Epithelial cell of proximal tubule (primary cell): ENCODE measurements around the gene MAP3K5. TPM values are rescaled to one million over a fixed set of nuclear protein-coding genes. Genes with fewer than 3 reads are reported as not detected.

Experiments used
- DNase-seq: peaks from one replicate; pipeline ENCODE4 v3.0.0-alpha.2; 2011; ENCODE audit warnings: low read depth
- H3K4me3 ChIP-seq: 2 replicates; pipeline ENCODE4 v1.5.1; 2011; ENCODE audit warnings: low read depth, mild to moderate bottlenecking, low read length
- total RNA-seq: library from RNA; depleted of rRNA; stranded (reverse); fragments of >200 nt; gene quantifications from 2 replicates; pipeline ENCODE4 v1.2.3, GENCODE V29; 2015
- TF ChIP-seq, protein P1 (sequence below): conservative IDR thresholded peaks from 2 replicates; pipeline ENCODE4 v1.5.1; 2012; ENCODE audit warnings: low read depth, mild to moderate bottlenecking, low read length

MAP3K5 gene
- total RNA-seq, 1 donor from 2014 or later: 7.8 TPM

DNA sequence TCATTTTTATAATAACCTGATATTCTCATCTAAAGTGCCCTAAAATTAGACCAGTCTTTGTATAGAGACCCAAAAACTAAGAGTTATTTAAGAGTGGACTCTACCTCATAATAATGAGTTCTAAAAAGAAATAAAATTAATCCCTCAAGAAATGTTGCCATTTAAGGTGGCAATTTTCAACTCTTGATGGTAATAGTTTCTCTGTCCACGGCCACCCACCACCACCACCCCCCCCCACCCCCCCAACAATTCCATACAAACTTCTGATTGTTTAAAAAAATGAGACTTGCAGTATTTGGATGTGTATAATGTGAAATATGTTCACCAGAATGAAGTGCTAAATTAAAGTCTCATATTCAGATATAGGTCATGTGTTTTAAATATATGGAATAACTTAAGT is 244.4 kb downstream of the MAP3K5 start:
- H3K4me3 ChIP-seq: no peak overlapping the region
- DNase-seq: no peak
- TF ChIP-seq, protein P1, sequence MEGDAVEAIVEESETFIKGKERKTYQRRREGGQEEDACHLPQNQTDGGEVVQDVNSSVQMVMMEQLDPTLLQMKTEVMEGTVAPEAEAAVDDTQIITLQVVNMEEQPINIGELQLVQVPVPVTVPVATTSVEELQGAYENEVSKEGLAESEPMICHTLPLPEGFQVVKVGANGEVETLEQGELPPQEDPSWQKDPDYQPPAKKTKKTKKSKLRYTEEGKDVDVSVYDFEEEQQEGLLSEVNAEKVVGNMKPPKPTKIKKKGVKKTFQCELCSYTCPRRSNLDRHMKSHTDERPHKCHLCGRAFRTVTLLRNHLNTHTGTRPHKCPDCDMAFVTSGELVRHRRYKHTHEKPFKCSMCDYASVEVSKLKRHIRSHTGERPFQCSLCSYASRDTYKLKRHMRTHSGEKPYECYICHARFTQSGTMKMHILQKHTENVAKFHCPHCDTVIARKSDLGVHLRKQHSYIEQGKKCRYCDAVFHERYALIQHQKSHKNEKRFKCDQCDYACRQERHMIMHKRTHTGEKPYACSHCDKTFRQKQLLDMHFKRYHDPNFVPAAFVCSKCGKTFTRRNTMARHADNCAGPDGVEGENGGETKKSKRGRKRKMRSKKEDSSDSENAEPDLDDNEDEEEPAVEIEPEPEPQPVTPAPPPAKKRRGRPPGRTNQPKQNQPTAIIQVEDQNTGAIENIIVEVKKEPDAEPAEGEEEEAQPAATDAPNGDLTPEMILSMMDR: no peak

DNA sequence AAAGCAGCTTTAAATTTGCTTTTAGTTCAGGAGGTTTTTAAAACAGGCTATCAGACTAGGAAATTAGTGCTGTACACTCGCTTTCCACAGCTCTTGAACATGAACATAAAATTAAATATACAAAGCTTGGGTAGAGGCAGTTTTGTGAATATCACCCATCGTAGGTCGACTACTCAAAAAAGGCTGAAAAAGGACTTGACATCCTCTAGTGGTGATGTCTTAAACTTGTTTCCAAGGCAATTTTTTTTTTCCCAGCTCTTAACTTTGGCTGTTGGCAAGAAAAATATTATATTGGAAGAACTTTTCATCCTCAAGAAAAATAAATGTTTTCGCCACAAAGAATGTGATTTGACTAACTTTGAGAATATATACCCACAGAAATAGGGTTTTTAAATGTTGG is 244.9 kb downstream of the MAP3K5 start:
- H3K4me3 ChIP-seq: no peak overlapping the region
- TF ChIP-seq, protein P1: peak; percentile 91
- DNase-seq: no peak

DNA sequence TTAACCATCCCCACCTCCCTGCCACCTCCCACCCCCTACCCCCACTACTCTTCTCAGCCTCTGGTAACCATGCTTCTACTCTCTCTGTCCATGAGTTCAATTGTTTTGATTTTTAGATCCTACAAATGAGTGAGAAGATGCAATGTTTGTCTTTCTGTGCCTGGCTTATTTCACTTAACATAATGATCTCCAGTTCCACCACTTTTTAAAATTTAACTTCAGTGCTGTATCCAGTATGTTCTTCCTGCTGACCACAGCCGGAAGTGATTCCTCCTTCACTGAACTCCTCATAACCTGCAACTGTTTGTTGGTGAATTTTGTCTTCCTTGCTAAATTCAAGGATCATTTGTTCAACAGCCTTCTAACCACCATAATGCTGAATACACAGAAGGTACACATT is 245.9 kb downstream of the MAP3K5 start:
- DNase-seq: no peak
- TF ChIP-seq, protein P1: no peak
- no peak overlapping the region for H3K4me3 ChIP-seq

DNA sequence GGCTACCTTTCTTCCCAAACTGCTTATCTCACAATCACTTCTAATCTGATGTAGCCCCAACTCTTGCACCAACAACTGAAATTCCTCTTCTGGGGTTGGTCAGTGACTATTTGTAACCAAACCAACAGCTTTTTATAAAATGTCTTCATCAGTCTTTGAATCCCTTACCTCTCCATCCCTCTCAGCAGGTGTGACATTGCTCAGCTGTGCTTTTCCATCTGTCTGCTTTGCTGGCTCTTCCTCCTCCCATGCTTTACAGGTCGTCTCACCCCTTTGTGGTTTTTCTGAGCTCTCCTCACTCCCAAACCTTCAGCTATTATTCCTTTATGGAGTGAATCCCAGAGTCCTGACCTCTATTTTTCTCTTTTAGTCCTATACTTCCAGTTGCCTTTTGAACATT is 248.0 kb downstream of the MAP3K5 start:
- TF ChIP-seq, protein P1: no peak

DNA sequence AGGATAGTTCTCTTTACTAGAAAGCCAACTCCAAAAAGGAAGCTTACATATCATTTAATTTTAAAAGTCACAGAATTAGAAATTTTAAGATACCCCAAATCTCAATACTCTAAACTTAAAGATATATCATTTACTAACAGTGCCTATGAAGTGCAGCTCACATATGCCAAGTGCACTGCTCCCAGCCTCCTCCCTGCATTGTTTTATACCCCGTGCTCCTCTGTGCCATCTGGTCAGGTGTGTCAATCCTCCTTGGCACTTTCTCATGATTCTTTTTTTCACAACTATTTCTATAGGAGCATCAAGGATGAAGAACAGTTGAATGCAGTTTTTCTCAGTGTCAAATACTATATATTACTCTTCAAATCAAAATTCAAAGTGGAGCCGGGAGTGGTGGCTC is 250.9 kb downstream of the MAP3K5 start:
- TF ChIP-seq, protein P1: no peak
- no peak overlapping the region for H3K4me3 ChIP-seq
- DNase-seq: no peak

More for the DNA sequence above, 248.0 kb downstream of the MAP3K5 start:
- DNase-seq: no peak
- no peak overlapping the region for H3K4me3 ChIP-seq

DNA sequence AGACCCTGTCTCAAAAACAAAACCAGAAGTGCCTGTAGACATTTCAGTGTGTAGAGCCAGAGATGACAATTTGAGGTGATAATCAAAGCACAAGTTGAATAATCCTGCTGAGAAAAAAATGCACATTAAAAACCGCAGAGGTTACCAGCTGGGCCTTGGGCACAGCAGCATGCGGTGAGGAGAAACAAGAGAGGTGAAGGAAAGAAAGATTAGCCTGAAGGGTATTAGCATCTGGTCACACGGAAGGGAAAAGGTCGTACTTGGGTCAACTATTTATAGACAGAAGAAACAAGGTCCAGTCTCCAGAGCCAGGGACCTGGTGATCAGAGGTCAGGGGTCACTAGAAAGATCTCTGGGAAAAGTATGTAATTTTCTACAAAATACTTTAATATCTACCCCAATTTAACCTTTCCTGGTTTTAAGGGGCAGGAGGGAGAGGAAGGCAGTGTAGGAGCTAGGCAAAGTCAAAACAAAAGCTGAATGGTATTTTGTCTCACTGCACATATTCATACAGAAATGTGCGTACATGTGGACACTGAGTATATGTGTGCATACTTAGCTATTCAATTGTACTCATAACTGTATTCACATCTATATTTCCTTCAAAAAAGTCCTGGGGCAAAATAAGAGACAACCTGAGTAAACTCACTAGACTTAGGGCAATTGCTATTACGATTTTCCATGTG is 252.2 kb downstream of the MAP3K5 start:
- DNase-seq: no peak
- no peak overlapping the region for H3K4me3 ChIP-seq
- TF ChIP-seq, protein P1: no peak

DNA sequence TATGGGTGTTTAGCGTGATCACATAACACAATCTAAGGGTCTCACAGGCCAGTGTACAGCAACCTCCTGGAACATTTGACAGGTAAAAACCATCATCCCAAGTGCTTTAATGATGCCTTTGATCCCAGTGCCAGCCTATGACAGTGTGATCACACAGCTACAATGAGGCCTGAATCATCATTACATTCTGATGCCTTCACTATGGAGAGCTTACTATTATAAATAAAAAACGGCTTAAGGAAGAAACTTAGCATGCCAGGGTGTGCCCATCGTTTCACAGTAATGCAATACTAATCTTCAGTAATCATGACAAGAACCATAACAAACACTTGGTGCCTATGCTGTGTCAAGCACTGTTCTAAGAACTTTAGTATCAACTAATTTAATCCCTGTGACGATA is 253.4 kb downstream of the MAP3K5 start:
- DNase-seq: no peak
- TF ChIP-seq, protein P1: no peak
- no peak overlapping the region for H3K4me3 ChIP-seq
